T follicular helper cell (primary cell): ENCODE measurements around the gene SRGAP1.

ENCODE experiments used
- DNase-seq: peaks from one replicate; pipeline ENCODE4 v3.0.0-alpha.2; 2020; ENCODE audit warnings: low read depth

Gene SRGAP1

GRCh38 chr12:63968673-63969072 is 124.2 kb downstream of the SRGAP1 start:
- DNase-seq, result no peak

GRCh38 chr12:63976902-63977395 is 132.4 kb downstream of the SRGAP1 start:
- no peak for DNase-seq

- DNase-seq, result no peak
Measured at GRCh38 chr12:63977441-63977840, 132.9 kb downstream of the SRGAP1 start.

- no peak for DNase-seq
Measured at GRCh38 chr12:63978519-63978918, 134.0 kb downstream of the SRGAP1 start.

- DNase-seq, result no peak
Measured at GRCh38 chr12:63980211-63980610, 135.7 kb downstream of the SRGAP1 start.

GRCh38 chr12:63981343-63981742 is 136.8 kb downstream of the SRGAP1 start:
- DNase-seq, result no peak

GRCh38 chr12:63982604-63983295 is 138.2 kb downstream of the SRGAP1 start:
- DNase-seq, result no peak

GRCh38 chr12:63985456-63985855 is 141.0 kb downstream of the SRGAP1 start:
- no peak for DNase-seq

GRCh38 chr12:63985945-63986344 is 141.4 kb downstream of the SRGAP1 start:
- DNase-seq, result no peak

GRCh38 chr12:63989301-63989845 is 144.9 kb downstream of the SRGAP1 start:
- DNase-seq, result no peak

GRCh38 chr12:63990828-63991547 is 146.5 kb downstream of the SRGAP1 start:
- no peak for DNase-seq

GRCh38 chr12:63994704-63995103 is 150.2 kb downstream of the SRGAP1 start:
- DNase-seq, result no peak

GRCh38 chr12:63995512-63995911 is 151.0 kb downstream of the SRGAP1 start:
- no peak for DNase-seq

- no peak for DNase-seq
Measured at GRCh38 chr12:63996556-63996955, 152.1 kb downstream of the SRGAP1 start.

- no peak for DNase-seq
Measured at GRCh38 chr12:63997198-63997597, 152.7 kb downstream of the SRGAP1 start.

- DNase-seq, result no peak
Measured at GRCh38 chr12:63998584-63998983, 154.1 kb downstream of the SRGAP1 start.

- DNase-seq, result no peak
Measured at GRCh38 chr12:63999853-64000252, 155.4 kb downstream of the SRGAP1 start.

- no peak for DNase-seq
Measured at GRCh38 chr12:64001439-64001838, 156.9 kb downstream of the SRGAP1 start.

GRCh38 chr12:64004641-64005040 is 160.1 kb downstream of the SRGAP1 start:
- DNase-seq, result no peak

- no peak for DNase-seq
Measured at GRCh38 chr12:64006211-64006825, 161.8 kb downstream of the SRGAP1 start.

GRCh38 chr12:64007853-64008252 is 163.4 kb downstream of the SRGAP1 start:
- DNase-seq, result no peak

GRCh38 chr12:64008596-64008995 is 164.1 kb downstream of the SRGAP1 start:
- DNase-seq, result no peak
